ENCODE data around the gene MARK4. TPM values are rescaled to one million over a fixed set of nuclear protein-coding genes. Genes with fewer than 3 reads are reported as not detected.

MARK4 gene
- total RNA-seq, 4 donors from 2014 or later, result 12.2 to 42.5 (median 22.1) TPM

GRCh38 chr19:45276284-45276687 is 25.2 kb downstream of the MARK4 start:
- in situ Hi-C loops (cut with MboI; ENCODE audit: low sequenced_read_pairs in 4 of 4), result no loop called here
- Histone ChIP-seq H3K27me3 (no peaks in the 10 kb centered on the region), H3K4me1 (no peaks in the 10 kb centered on the region), H3K36me3 (peaks cover 0 to 39% of the 10 kb centered on the region in 2 donors), H3K27ac (no peak overlapping the region), H3K4me3 (no peak overlapping the region), H3K9me3 (no peaks in the 10 kb centered on the region)
- DNase-seq, result no peak
- ATAC-seq, result no peak
- no peak for TF ChIP-seq POLR2A (IDR thresholded peaks at IDR 0.05)
- TF ChIP-seq CTCF (IDR thresholded peaks at IDR 0.05 in 4 of 5, conservative IDR thresholded peaks at IDR 0.05 in 1 of 5), result no peak
- intact Hi-C loops (cut with DNase I; ENCODE audit: low total_unique reads), result no loop called here

GRCh38 chr19:45278087-45278486 is 27.0 kb downstream of the MARK4 start:
- H3K27ac ChIP-seq, result no peak overlapping the region
- peaks cover 0 to 46% of the 10 kb centered on the region in 2 donors for H3K36me3 ChIP-seq
- intact Hi-C loops (cut with DNase I; ENCODE audit: low total_unique reads), result no loop called here
- DNase-seq (no peak), ATAC-seq (no peak)
- no peaks in the 10 kb centered on the region for H3K4me1 ChIP-seq
- in situ Hi-C loops (cut with MboI; ENCODE audit: low sequenced_read_pairs in 4 of 4), result no loop called here
- no peaks in the 10 kb centered on the region for H3K27me3 ChIP-seq
- no peak overlapping the region for H3K4me3 ChIP-seq
- TF ChIP-seq CTCF (IDR thresholded peaks at IDR 0.05 in 4 of 5, conservative IDR thresholded peaks at IDR 0.05 in 1 of 5) (no peak), POLR2A (IDR thresholded peaks at IDR 0.05) (no peak)
- no peaks in the 10 kb centered on the region for H3K9me3 ChIP-seq

GRCh38 chr19:45279587-45280192 is 28.6 kb downstream of the MARK4 start:
- ATAC-seq (no peak), DNase-seq (no peak)
- in situ Hi-C loops (cut with MboI; ENCODE audit: low sequenced_read_pairs in 4 of 4), result no loop called here
- Histone ChIP-seq H3K9me3 (no peaks in the 10 kb centered on the region), H3K27ac (no peak overlapping the region), H3K36me3 (peaks cover 0 to 47% of the 10 kb centered on the region in 2 donors), H3K4me1 (no peaks in the 10 kb centered on the region), H3K27me3 (no peaks in the 10 kb centered on the region), H3K4me3 (no peak overlapping the region)
- TF ChIP-seq POLR2A (IDR thresholded peaks at IDR 0.05) (no peak), CTCF (IDR thresholded peaks at IDR 0.05 in 4 of 5, conservative IDR thresholded peaks at IDR 0.05 in 1 of 5) (no peak)
- intact Hi-C loops (cut with DNase I; ENCODE audit: low total_unique reads), result no loop called here

- DNase-seq, result no peak
- H3K4me3 ChIP-seq, result no peak overlapping the region
- no peak overlapping the region for H3K27ac ChIP-seq
- TF ChIP-seq POLR2A (IDR thresholded peaks at IDR 0.05) (no peak), CTCF (IDR thresholded peaks at IDR 0.05 in 4 of 5, conservative IDR thresholded peaks at IDR 0.05 in 1 of 5) (no peak)
- in situ Hi-C loops (cut with MboI; ENCODE audit: low sequenced_read_pairs in 4 of 4) (no loop called here), intact Hi-C loops (cut with DNase I; ENCODE audit: low total_unique reads) (no loop called here)
- H3K27me3 ChIP-seq, result no peaks in the 10 kb centered on the region
- ATAC-seq, result no peak
- no peaks in the 10 kb centered on the region for H3K4me1 ChIP-seq
- no peaks in the 10 kb centered on the region for H3K9me3 ChIP-seq
- peaks cover 0 to 47% of the 10 kb centered on the region in 2 donors for H3K36me3 ChIP-seq
These were observed 29.4 kb downstream of the MARK4 start for GRCh38 chr19:45280471-45280961.
